HL-60 (cell line): ENCODE data around the gene IL2RA.
"Not testable (repeated sequence)": the region's sequence is repeated elsewhere in the genome, so short reads cannot be mapped to it uniquely, and the experiment has no call there.

Source experiments
- DNase-seq, 2 experiments: peaks; one replicate each; pipeline ENCODE4 v3.0.0-alpha.2; 2010 to 2020; ENCODE audit warnings: low read depth in 1 of 2, low spot score in 1 of 2
- H3K27ac ChIP-seq: fragments of 250-450 bp; sonication (Bioruptor Pico); replicated peaks from 2 replicates; pipeline ENCODE4 v1.5.1; 2020; ENCODE audit warnings: mild to moderate bottlenecking, moderate library complexity
- H3K27me3 ChIP-seq: fragments of 250-450 bp; sonication (Bioruptor Pico); 2 replicates; pipeline ENCODE4 v1.5.1; 2021; ENCODE audit warnings: mild to moderate bottlenecking, moderate library complexity; ENCODE audit not compliant: insufficient read depth, poor library complexity, severe bottlenecking
- H3K4me3 ChIP-seq: replicated peaks from 2 replicates; pipeline ENCODE4 v1.5.1; 2011; ENCODE audit warnings: mild to moderate bottlenecking, control low read depth, low read length; ENCODE audit not compliant: insufficient read depth
- GABPA ChIP-seq: IDR thresholded peaks from 2 replicates; pipeline ENCODE4 v1.6.1; 2012; ENCODE audit warnings: low read depth
- POLR2AphosphoS5 ChIP-seq: IDR thresholded peaks from 2 replicates; pipeline ENCODE4 v1.6.1; 2012; ENCODE audit warnings: low read depth
- SPI1 ChIP-seq: IDR thresholded peaks from 2 replicates; pipeline ENCODE4 v1.6.1; 2012; ENCODE audit warnings: low read depth, mild to moderate bottlenecking, borderline replicate concordance
- TF ChIP-seq, protein P1 (sequence below): IDR thresholded peaks from one replicate; pipeline ENCODE4 v1.5.1; 2011; ENCODE audit warnings: low read length, control low read depth, inconsistent platforms; ENCODE audit not compliant: insufficient read depth
- TF ChIP-seq, protein P2 (sequence below): IDR thresholded peaks from 2 replicates; pipeline ENCODE4 v1.6.1; 2012; ENCODE audit warnings: low read depth; ENCODE audit not compliant: insufficient replicate concordance

The IL2RA gene

DNA sequence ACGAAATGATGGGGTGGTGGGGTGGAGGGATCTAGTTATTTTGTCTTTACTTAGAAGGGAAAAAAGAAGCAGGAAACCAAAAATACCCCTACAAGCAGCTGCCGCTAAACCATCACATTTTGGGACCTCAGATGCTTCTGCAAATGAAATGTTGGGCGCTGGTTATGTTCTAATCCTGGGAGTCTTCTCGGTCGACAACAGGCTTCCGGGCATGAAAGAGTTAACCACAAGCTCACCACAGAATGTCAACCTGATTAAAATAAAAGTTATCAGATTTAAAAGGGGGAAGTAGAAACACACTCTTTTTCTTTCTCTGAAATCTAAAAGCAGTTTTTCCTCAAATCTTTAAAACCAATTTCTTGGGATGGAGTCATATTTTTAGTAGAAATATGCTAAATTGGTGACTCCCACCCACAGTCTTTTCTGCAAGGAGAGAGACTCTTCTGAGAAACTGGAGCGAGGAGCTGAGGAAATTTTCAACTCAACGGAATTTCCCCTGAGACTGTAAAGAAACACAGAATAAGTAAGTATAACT, 16.8 kb downstream of the IL2RA start:
- TF ChIP-seq SPI1: no peak
- no peak for TF ChIP-seq POLR2AphosphoS5
- no peak for TF ChIP-seq GABPA
- TF ChIP-seq, protein P1, sequence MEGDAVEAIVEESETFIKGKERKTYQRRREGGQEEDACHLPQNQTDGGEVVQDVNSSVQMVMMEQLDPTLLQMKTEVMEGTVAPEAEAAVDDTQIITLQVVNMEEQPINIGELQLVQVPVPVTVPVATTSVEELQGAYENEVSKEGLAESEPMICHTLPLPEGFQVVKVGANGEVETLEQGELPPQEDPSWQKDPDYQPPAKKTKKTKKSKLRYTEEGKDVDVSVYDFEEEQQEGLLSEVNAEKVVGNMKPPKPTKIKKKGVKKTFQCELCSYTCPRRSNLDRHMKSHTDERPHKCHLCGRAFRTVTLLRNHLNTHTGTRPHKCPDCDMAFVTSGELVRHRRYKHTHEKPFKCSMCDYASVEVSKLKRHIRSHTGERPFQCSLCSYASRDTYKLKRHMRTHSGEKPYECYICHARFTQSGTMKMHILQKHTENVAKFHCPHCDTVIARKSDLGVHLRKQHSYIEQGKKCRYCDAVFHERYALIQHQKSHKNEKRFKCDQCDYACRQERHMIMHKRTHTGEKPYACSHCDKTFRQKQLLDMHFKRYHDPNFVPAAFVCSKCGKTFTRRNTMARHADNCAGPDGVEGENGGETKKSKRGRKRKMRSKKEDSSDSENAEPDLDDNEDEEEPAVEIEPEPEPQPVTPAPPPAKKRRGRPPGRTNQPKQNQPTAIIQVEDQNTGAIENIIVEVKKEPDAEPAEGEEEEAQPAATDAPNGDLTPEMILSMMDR: no peak
- TF ChIP-seq, protein P2, sequence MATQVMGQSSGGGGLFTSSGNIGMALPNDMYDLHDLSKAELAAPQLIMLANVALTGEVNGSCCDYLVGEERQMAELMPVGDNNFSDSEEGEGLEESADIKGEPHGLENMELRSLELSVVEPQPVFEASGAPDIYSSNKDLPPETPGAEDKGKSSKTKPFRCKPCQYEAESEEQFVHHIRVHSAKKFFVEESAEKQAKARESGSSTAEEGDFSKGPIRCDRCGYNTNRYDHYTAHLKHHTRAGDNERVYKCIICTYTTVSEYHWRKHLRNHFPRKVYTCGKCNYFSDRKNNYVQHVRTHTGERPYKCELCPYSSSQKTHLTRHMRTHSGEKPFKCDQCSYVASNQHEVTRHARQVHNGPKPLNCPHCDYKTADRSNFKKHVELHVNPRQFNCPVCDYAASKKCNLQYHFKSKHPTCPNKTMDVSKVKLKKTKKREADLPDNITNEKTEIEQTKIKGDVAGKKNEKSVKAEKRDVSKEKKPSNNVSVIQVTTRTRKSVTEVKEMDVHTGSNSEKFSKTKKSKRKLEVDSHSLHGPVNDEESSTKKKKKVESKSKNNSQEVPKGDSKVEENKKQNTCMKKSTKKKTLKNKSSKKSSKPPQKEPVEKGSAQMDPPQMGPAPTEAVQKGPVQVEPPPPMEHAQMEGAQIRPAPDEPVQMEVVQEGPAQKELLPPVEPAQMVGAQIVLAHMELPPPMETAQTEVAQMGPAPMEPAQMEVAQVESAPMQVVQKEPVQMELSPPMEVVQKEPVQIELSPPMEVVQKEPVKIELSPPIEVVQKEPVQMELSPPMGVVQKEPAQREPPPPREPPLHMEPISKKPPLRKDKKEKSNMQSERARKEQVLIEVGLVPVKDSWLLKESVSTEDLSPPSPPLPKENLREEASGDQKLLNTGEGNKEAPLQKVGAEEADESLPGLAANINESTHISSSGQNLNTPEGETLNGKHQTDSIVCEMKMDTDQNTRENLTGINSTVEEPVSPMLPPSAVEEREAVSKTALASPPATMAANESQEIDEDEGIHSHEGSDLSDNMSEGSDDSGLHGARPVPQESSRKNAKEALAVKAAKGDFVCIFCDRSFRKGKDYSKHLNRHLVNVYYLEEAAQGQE: no peak
- peak in 1 of 2 experiments; percentile 3 for DNase-seq

DNA sequence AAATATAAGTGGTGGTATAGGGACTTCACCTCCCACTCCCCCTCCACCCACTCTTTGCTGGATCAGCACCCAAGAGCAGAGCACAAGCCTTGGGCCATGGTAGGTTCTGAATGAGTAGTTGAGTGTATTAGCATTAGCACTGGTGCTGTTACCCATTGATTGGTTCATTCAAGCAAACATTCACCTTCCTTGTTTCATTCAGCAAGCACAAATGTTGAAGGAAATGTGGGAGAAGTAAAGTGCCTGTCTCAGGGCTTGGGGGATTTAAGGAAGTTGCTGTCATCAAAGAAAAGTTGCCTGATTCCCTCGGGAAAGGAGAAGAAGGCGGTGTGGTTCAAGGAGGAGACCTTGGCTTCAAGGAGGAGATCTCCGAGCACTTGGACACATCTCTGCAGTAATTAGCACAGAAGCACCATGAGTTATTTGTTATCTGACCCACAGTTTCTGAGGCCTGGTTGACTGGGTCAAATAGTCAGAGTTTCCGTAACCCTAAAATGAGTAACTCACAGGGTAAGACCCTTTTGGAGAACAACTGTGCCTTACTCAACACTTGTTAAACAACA, 17.3 kb downstream of the IL2RA start:
- H3K27ac ChIP-seq: no peak overlapping the region
- no peak for TF ChIP-seq GABPA
- TF ChIP-seq POLR2AphosphoS5: no peak
- TF ChIP-seq, protein P1: no peak
- TF ChIP-seq, protein P2: no peak
- no peaks in the 10 kb centered on the region for H3K27me3 ChIP-seq
- H3K4me3 ChIP-seq: no peak overlapping the region
- no peak for DNase-seq

More for the DNA sequence above, 16.8 kb downstream of the IL2RA start:
- Histone ChIP-seq H3K27ac (no peak overlapping the region), H3K27me3 (no peaks in the 10 kb centered on the region), H3K4me3 (no peak overlapping the region)

DNA sequence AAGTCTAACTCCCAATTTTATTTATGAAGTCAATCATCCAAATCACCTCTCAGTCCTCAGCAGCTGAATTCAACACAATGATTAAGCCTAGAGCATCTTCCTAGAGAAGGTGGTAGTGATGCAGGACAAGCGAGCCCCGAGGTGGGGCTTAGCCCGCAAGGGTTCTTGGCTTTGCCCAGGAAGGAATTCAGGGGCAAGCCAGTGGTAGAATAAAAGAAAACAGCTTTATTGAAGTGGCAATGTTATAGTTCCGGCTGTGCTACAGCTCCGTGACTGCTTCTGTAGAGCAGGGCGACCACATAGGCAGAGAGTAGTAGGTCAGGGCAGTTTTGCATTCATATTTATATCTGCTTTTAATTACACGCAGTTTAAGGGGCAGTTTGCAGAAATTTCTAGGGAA, 18.1 kb downstream of the IL2RA start:
- Histone ChIP-seq H3K27me3 (no peaks in the 10 kb centered on the region), H3K27ac (no peak overlapping the region), H3K4me3 (no peak overlapping the region)
- no peak for DNase-seq
- TF ChIP-seq POLR2AphosphoS5 (no peak), GABPA (no peak)

DNA sequence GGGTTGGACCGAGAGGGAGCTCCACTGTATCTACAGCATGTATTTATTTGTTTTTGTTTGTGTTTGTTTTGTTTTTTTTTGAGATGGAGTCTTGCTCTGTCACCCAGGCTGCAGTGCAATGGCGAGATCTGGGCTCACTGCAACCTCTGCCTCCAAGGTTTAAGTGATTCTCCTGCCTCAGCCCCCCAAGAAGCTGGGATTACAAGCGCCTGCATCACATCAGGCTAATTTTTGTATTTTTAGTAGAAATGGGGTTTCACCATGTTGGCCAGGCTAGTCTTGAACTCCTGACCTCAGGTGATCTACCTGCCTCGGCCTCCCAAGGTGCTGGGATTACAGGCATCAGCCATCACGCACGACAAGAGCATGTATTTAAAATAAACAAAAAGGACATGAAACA, 18.8 kb downstream of the IL2RA start:
- not testable (repeated sequence) for H3K27ac ChIP-seq, H3K27me3 ChIP-seq, H3K4me3 ChIP-seq, DNase-seq

DNA sequence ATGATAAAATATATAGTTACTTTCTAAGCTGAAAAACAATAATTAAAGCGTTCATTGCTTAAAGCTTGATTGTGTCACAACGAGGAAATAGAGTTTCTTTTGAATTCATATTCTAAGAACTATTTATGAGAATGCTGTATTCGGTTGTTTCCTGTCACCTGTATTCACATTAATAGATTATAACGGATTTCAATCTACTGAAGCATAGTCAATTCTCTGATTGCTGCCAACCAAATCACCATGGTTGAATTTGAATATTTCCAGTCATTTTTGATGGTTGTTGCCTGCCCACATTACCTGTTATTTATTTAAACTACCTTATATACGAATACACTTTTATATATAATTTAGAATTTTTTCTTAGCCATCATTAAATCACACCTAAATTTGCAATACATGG, 22.0 kb downstream of the IL2RA start:
- Histone ChIP-seq H3K4me3 (no peak overlapping the region), H3K27me3 (no peaks in the 10 kb centered on the region), H3K27ac (no peak overlapping the region)
- DNase-seq: no peak
- TF ChIP-seq, protein P1: no peak
- TF ChIP-seq, protein P2: no peak
- no peak for TF ChIP-seq SPI1
- no peak for TF ChIP-seq POLR2AphosphoS5
- no peak for TF ChIP-seq GABPA
